ENCODE measurements around the gene FLNB.

The FLNB gene

DNA sequence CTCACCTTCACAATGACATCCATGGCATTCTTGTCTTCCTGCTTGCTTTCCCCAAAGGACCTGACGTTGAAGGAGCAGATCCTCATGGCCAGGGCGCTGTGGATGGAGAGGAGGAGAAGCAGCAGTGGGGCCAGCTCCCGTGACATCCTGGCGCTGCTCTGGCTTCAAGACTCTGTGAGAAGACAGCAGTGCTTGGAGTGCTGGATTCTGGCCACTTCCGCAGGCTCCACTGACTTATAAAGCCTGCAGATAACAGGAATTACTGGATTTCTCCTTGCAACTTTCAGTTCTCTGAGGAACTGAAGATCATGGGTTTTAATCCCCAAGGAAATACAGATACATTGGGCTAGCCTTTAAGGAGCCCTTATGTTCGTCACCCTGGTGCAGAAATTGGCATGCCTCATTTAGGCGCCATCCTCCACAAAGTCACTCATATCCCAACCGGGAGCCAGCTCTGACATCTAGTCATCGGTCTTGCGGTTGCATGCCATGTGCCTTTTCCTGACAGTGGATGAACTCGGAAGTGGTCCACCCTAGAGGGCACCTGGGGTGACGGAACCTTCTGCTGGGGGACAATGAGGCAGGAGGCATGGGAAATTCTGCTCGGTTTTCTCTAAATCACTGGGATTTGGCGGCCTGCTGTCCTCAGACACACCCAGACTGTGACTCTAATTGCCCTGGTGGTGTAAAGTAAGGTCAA lies 202.7 kb downstream of the FLNB start, which contains the start of gene DNASE1L3:
Gene DNASE1L3, minus strand, starts transcription at position 212 of the 700 bp plus-strand sequence. Its CDS starts 66 bp downstream, at position 146.
- Histone ChIP-seq H3K27me3 (ENCODE audit: insufficient read depth, low read length) (no peaks in the 10 kb centered on the region), H3K27ac (ENCODE audit: low read depth, low read length) (no peak within 1 kb of the TSS), H3K9me3 (ENCODE audit: insufficient read depth, low read depth, low read length) (no peaks in the 10 kb centered on the region), H3K4me3 (ENCODE audit: low read length) (no peak within 1 kb of the TSS), H3K36me3 (ENCODE audit: insufficient read depth, low read length) (no peaks in the 10 kb centered on the region), H3K9ac (ENCODE audit: low read depth, low read length) (no peak within 1 kb of the TSS), H3K4me1 (ENCODE audit: insufficient read depth, low read length) (no peaks in the 10 kb centered on the region)
- WGBS, result 92% methylated on average over 14 of the region's 14 CpGs

DNA sequence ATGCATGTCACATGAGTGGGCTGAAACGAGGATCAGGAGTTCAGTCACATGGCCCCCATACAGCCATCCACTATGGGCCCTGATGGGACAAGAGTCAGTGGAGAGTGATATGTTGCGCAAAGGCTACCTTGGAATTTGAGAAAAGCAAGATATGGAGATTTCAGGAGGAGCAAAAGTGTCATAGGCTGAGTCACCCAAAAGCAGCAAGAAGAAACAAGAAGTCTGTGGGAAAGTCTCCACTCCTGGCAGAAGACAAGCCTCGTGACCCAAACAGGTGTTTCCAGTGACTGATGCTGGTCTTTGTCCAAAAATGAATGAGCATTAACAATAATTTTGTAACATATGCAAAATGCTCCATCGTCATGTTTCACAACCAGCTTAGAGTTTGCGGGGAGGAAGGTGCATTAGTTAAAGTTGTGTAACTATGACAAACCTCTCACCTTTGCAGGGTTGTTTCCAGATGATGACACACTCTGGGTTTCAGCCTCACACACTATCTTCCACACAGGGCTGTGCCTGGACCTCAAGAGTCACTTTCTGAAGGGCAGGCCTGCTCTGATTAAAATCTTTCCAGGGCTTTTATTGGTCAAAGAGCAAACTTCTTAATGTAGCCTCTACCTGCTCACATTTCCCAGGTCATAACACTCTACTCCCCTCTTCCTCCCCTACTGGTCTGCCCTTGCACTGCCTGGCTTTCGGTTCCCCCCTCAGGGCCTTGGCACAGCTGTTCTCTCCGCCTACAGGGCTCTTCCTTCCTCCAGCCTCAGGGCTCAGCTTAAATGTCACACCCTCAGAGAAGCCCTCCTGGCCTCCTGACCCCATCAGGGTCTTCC lies 206.5 kb downstream of the FLNB start:
- Histone ChIP-seq H3K4me1 (ENCODE audit: insufficient read depth, low read length) (no peaks in the 10 kb centered on the region), H3K27ac (ENCODE audit: low read depth, low read length) (no peak overlapping the region), H3K36me3 (ENCODE audit: insufficient read depth, low read length) (no peaks in the 10 kb centered on the region), H3K9me3 (ENCODE audit: insufficient read depth, low read depth, low read length) (no peaks in the 10 kb centered on the region), H3K27me3 (ENCODE audit: insufficient read depth, low read length) (no peaks in the 10 kb centered on the region), H3K4me3 (ENCODE audit: low read length) (no peak overlapping the region), H3K9ac (ENCODE audit: low read depth, low read length) (no peak overlapping the region)
- 86% methylated on average over 7 of the region's 7 CpGs for WGBS

DNA sequence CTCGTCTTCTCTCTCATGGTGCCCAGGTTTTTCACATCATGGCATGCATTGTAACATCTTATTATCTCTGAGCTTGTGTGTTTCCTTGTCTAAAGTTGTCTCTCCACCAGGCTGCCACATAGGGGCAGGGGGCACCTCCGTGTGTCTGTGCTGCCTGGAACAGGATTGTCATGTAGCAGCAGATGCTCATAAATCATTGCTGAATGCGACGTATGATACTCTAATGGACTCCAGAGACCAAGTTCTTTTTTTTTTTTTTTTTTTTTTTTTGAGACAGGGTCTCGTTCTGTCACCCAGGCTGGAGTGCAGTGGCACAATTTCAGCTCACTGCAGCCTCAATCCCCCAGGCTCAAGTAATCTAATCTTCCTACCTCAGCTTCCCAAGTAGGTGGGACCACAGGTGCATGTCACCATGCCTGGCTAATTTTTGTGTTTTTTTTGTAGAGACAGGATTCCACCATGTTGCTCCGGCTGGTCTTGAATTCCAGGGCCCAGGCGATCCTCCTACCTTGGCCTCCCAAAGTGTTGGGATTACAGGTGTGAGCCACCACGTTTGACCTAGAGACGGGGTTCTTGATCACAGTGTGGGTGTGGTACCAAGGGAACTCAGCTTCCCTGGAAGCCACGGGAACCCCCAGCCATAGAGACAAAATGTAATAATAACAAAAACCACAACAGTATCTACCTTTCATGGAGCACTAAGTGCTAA lies 207.2 kb downstream of the FLNB start:
- H3K9me3 ChIP-seq (ENCODE audit: insufficient read depth, low read depth, low read length), result no peaks in the 10 kb centered on the region
- H3K27me3 ChIP-seq (ENCODE audit: insufficient read depth, low read length), result no peaks in the 10 kb centered on the region
- no peak overlapping the region for H3K27ac ChIP-seq (ENCODE audit: low read depth, low read length)
- H3K4me3 ChIP-seq (ENCODE audit: low read length), result no peak overlapping the region
- H3K9ac ChIP-seq (ENCODE audit: low read depth, low read length), result no peak overlapping the region
- H3K4me1 ChIP-seq (ENCODE audit: insufficient read depth, low read length), result no peaks in the 10 kb centered on the region
- no peaks in the 10 kb centered on the region for H3K36me3 ChIP-seq (ENCODE audit: insufficient read depth, low read length)
- 88% methylated on average over 10 of the region's 10 CpGs for WGBS

DNA sequence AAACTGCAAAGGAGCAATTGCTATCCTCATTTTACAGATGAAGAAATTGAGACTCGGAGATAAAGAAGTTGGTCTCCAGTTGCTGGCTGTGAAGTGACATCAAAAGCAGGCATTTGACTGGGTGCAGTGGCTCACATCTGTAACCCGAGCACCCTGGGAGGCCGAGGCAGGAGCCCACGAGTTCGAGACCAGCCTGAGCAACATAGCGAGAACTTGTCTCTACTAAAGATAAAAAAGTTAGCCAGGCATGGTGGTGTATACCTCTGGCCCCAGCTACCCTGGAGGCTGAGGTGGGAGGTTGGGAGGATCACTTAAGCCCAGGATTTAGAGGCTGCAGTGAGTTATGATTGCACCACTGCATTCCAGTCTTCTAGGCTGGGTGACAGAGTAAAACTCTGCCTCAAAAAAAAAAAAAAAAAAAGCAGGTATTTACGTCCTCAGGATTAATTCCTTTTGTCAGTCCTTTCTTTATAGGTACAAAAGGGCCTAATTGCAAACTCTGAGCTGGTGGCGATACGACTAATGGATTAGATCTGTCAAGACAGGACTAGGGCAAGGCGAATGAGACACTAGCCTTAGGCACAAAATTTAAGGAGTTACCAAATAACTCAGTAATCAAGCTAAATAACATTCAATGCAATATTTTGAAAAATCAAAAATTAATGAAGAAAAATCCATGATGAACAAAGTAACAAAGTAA lies 208.4 kb downstream of the FLNB start:
- Histone ChIP-seq H3K27me3 (ENCODE audit: insufficient read depth, low read length) (no peaks in the 10 kb centered on the region), H3K4me3 (ENCODE audit: low read length) (no peak overlapping the region), H3K9me3 (ENCODE audit: insufficient read depth, low read depth, low read length) (no peaks in the 10 kb centered on the region), H3K4me1 (ENCODE audit: insufficient read depth, low read length) (no peaks in the 10 kb centered on the region), H3K36me3 (ENCODE audit: insufficient read depth, low read length) (no peaks in the 10 kb centered on the region), H3K27ac (ENCODE audit: low read depth, low read length) (no peak overlapping the region), H3K9ac (ENCODE audit: low read depth, low read length) (no peak overlapping the region)
- 76% methylated on average over 10 of the region's 10 CpGs for WGBS

DNA sequence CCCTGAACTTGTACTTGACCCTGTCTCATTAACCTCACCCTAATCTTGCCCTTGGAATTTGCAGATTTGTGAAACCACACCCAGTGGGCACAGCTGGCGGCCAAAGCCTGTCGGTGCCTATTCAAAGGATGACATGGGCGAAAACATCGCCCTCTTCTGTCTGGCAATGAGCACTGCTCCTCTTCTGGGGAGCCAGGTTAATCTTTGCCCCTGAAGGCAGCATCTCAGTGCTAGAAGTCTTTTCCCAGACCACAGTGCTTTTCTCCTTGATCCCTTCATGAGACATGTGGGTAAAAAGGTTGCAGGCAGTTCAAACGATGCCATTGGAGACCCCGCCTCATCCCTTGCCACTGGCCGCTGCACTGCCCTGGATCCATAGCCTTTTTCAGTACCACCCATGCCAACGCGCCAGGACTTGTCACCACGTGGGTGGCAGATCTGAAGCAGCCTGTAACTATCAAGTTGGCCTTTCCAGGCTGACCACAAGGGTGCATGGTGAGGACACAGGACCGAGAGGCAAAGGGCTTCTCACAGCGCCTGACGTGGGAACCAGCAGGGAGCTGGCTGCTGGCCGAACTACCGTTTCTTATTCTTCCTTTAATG lies 209.1 kb downstream of the FLNB start:
- Histone ChIP-seq H3K27me3 (ENCODE audit: insufficient read depth, low read length) (no peaks in the 10 kb centered on the region), H3K9me3 (ENCODE audit: insufficient read depth, low read depth, low read length) (no peaks in the 10 kb centered on the region), H3K4me1 (ENCODE audit: insufficient read depth, low read length) (no peaks in the 10 kb centered on the region), H3K27ac (ENCODE audit: low read depth, low read length) (no peak overlapping the region; the same call in 1 of the 2 replicates), H3K36me3 (ENCODE audit: insufficient read depth, low read length) (no peaks in the 10 kb centered on the region), H3K4me3 (ENCODE audit: low read length) (no peak overlapping the region), H3K9ac (ENCODE audit: low read depth, low read length) (no peak overlapping the region)
- 20% methylated on average over 15 of the region's 15 CpGs for WGBS

DNA sequence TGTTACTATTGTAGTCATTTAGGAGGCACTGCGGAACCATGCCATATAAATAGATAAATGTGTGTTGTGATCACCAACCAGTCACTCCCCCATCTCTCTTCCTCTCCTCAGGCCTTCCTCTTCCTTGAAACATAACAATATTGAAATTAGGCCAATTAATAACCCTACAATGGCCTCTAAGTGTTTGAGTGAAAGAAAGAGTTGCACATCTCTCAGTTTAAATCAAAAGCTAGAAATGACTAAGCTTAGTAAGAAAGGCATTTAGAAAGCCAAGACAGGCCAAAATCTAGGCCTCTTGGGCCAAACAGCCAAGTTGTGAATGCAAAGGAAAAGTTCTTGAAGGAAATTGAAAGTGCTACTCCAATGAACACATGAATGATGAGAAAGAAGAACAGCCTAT lies 210.7 kb downstream of the FLNB start:
- no peaks in the 10 kb centered on the region for H3K4me1 ChIP-seq (ENCODE audit: insufficient read depth, low read length)
- H3K9ac ChIP-seq (ENCODE audit: low read depth, low read length), result no peak overlapping the region

More for the DNA sequence above, 210.7 kb downstream of the FLNB start:
- H3K9me3 ChIP-seq (ENCODE audit: insufficient read depth, low read depth, low read length), result no peaks in the 10 kb centered on the region
- H3K4me3 ChIP-seq (ENCODE audit: low read length), result no peak overlapping the region
- no peaks in the 10 kb centered on the region for H3K27me3 ChIP-seq (ENCODE audit: insufficient read depth, low read length)
- WGBS, result no CpG with 5 or more reads among the region's 1 CpG
- H3K27ac ChIP-seq (ENCODE audit: low read depth, low read length), result no peak overlapping the region
- H3K36me3 ChIP-seq (ENCODE audit: insufficient read depth, low read length), result no peaks in the 10 kb centered on the region

Data from HUES64 (cell line).